Keratinocyte (primary cell): ENCODE data around the gene DBF4. TPM values are rescaled to one million over a fixed set of nuclear protein-coding genes. Genes with fewer than 3 reads are reported as not detected.

Source experiments
- DNase-seq: peaks from one replicate; pipeline ENCODE4 v3.0.0-alpha.2; 2011; ENCODE audit warnings: low read depth, missing footprints, low spot score
- FAIRE-seq: peaks from 2 replicates; lab custom pipeline; 2011; peaks lifted over from hg19 to GRCh38; lab: Jason Lieb, UNC
- H2AFZ ChIP-seq: 2 replicates; pipeline ENCODE4 v1.6.0; 2012; ENCODE audit warnings: low read length, control low read depth, inconsistent platforms; ENCODE audit not compliant: control insufficient read depth
- H3K27ac ChIP-seq: 2 replicates; pipeline ENCODE4 v1.5.1; 2011; ENCODE audit warnings: low read length; ENCODE audit not compliant: control insufficient read depth, insufficient read depth
- H3K27me3 ChIP-seq: 3 replicates; pipeline ENCODE4 v1.6.0; 2011; ENCODE audit warnings: low read length; ENCODE audit not compliant: control insufficient read depth, insufficient read depth; ENCODE audit errors: extremely low read depth
- H3K36me3 ChIP-seq, 2 experiments: 2 replicates in 1 of 2; 3 replicates in 1 of 2; pipeline ENCODE4 v1.5.1; 2011; ENCODE audit warnings: low read length in 2 of 2, mild to moderate bottlenecking in 1 of 2; ENCODE audit not compliant: control insufficient read depth in 2 of 2, insufficient read depth in 2 of 2; ENCODE audit errors: extremely low read depth in 1 of 2
- H3K4me1 ChIP-seq: 3 replicates; pipeline ENCODE4 v1.5.1; 2011; ENCODE audit warnings: low read length; ENCODE audit not compliant: control insufficient read depth, insufficient read depth; ENCODE audit errors: extremely low read depth
- H3K4me2 ChIP-seq: 3 replicates; pipeline ENCODE4 v1.6.0; 2011; ENCODE audit warnings: low read depth, low read length; ENCODE audit not compliant: control insufficient read depth, insufficient read depth; ENCODE audit errors: extremely low read depth
- H3K4me3 ChIP-seq, 3 experiments: fragments of 200-600 bp in 1 of 3; sonication (generic) in 1 of 3; 2 replicates in 2 of 3; 3 replicates in 1 of 3; pipeline ENCODE4 v1.5.1; 2011 to 2016; ENCODE audit warnings: low read length in 3 of 3, mild to moderate bottlenecking in 3 of 3, control low read depth in 2 of 3, inconsistent platforms in 1 of 3, low read depth in 1 of 3, mixed read lengths in 1 of 3, mixed run types in 1 of 3, moderate library complexity in 1 of 3; ENCODE audit not compliant: control insufficient read depth in 2 of 3, insufficient read depth in 2 of 3; ENCODE audit errors: extremely low read depth in 1 of 3
- H3K79me2 ChIP-seq: 2 replicates; pipeline ENCODE4 v1.6.0; 2012; ENCODE audit warnings: low read length; ENCODE audit not compliant: control insufficient read depth, insufficient read depth
- H3K9ac ChIP-seq: 3 replicates; pipeline ENCODE4 v1.6.0; 2011; ENCODE audit warnings: low read length; ENCODE audit not compliant: control insufficient read depth, insufficient read depth; ENCODE audit errors: extremely low read depth
- H3K9me1 ChIP-seq: 3 replicates; pipeline ENCODE4 v1.6.0; 2011; ENCODE audit warnings: low read length; ENCODE audit not compliant: control insufficient read depth, insufficient read depth; ENCODE audit errors: extremely low read depth
- H3K9me3 ChIP-seq: 2 replicates; pipeline ENCODE4 v1.5.1; 2012; ENCODE audit warnings: low read depth, low read length; ENCODE audit not compliant: control insufficient read depth
- H4K20me1 ChIP-seq: 3 replicates; pipeline ENCODE4 v1.6.0; 2011; ENCODE audit warnings: low read length; ENCODE audit not compliant: control insufficient read depth, insufficient read depth; ENCODE audit errors: extremely low read depth
- EZH2 ChIP-seq: IDR thresholded peaks from one replicate; pipeline ENCODE4 v1.6.1; 2012; ENCODE audit warnings: inconsistent platforms, mild to moderate bottlenecking, low read length, moderate library complexity
- dilution Hi-C: fragments of 300-500 bp; cut with MboI; formaldehyde crosslinking; loops from one replicate; pipeline ENCODE4 v1.7.0; 2020; ENCODE audit warnings: low sequenced_read_pairs; ENCODE audit not compliant: extremely low pct_ligation_motif_present
- polyA plus RNA-seq, 5 experiments: library from polyadenylated mRNA; depleted of rRNA in 3 of 5; stranded (reverse) in 3 of 5; stranded (forward) in 1 of 5; unstranded in 1 of 5; fragments of >200 nt; gene quantifications; 1 replicate in 1 of 5; 2 replicates in 3 of 5; 3 replicates in 1 of 5; pipeline versions ENCODE4 v1.2.1 to v1.2.3, GENCODE V29; 2011 to 2012; ENCODE audit warnings: missing spikeins in 2 of 5, low read depth in 1 of 5, low replicate concordance in 1 of 5
- TF ChIP-seq, protein P1 (sequence below), 3 experiments: IDR thresholded peaks in 1 of 3; conservative IDR thresholded peaks in 1 of 3; optimal IDR thresholded peaks in 1 of 3; 2 replicates in 2 of 3; 3 replicates in 1 of 3; pipeline versions ENCODE3 to v1.5.1; 2011; ENCODE audit warnings: low read length in 3 of 3, mild to moderate bottlenecking in 3 of 3, moderate library complexity in 2 of 3, control low read depth in 1 of 3, inconsistent platforms in 1 of 3; ENCODE audit not compliant: insufficient read depth in 2 of 3; ENCODE audit errors: extremely low read depth in 1 of 3

DBF4 gene
- polyA plus RNA-seq, 1 donor (not counting 4 experiments of a cell fraction or from before 2014, with no cell fraction given) = 12.5 TPM

DNA sequence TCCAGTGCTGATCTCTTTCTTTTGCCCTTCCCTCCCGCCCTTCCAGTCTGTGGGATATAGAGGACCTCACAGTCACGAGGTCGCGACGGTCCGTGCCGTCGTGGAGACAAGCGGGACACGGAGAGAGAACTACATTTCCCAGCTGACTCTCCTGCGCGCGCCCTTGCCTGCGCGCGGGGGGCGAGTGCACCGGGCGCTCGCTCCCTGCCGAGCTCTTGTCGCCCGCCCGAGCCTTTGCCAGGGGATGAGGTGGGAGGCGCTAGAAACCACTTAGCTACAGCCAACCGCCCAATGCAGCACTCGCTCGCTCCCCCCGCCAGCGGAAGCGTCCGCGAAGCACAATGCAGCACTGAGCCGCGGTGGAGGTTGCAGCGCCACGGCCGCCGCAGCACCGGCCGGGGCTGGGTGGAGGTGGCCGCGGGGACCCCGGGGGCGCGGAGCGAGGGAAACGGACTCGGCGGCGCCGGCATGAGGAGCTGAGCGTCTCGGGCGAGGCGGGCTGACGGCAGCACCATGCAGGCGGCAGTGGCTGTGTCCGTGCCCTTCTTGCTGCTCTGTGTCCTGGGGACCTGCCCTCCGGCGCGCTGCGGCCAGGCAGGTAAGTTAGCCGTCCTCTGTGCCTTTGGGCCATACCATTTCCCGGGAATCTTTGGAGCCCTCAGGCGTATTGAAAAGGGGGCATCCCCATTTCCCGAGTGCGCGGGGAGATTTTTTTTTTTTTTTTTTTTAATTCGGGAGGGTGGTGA, 57.8 kb downstream of the DBF4 start, which contains the start of gene ADAM22:
Gene ADAM22, plus strand, starts transcription at position 299 of the 746 bp plus-strand sequence. Its CDS starts 215 bp downstream, at position 514.
- Histone ChIP-seq H3K4me2 (peak within 1 kb of the TSS; percentile 82), H3K4me1 (no peaks in the 10 kb centered on the region), H4K20me1 (no peaks in the 10 kb centered on the region), H3K27me3 (peaks cover 14% of the 10 kb centered on the region), H3K9me3 (no peaks in the 10 kb centered on the region), H3K36me3 (no peaks in the 10 kb centered on the region), H3K4me3 (peak within 1 kb of the TSS; percentile 27 to 64 (median 57)), H3K9ac (no peak within 1 kb of the TSS), H3K9me1 (no peaks in the 10 kb centered on the region), H3K27ac (no peak within 1 kb of the TSS), H2AFZ (peak within 1 kb of the TSS; percentile 56), H3K79me2 (no peaks in the 10 kb centered on the region)
- FAIRE-seq (no peak), DNase-seq (no peak)
- dilution Hi-C loops = no loop called here
- TF ChIP-seq, protein P1, sequence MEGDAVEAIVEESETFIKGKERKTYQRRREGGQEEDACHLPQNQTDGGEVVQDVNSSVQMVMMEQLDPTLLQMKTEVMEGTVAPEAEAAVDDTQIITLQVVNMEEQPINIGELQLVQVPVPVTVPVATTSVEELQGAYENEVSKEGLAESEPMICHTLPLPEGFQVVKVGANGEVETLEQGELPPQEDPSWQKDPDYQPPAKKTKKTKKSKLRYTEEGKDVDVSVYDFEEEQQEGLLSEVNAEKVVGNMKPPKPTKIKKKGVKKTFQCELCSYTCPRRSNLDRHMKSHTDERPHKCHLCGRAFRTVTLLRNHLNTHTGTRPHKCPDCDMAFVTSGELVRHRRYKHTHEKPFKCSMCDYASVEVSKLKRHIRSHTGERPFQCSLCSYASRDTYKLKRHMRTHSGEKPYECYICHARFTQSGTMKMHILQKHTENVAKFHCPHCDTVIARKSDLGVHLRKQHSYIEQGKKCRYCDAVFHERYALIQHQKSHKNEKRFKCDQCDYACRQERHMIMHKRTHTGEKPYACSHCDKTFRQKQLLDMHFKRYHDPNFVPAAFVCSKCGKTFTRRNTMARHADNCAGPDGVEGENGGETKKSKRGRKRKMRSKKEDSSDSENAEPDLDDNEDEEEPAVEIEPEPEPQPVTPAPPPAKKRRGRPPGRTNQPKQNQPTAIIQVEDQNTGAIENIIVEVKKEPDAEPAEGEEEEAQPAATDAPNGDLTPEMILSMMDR (optimal IDR thresholded peaks at IDR 0.05 in 1 of 3, IDR thresholded peaks at IDR 0.05 in 1 of 3, conservative IDR thresholded peaks at IDR 0.05 in 1 of 3; ENCODE audit: extremely low read depth in 1 of 3, insufficient read depth in 2 of 3, low read length in 3 of 3) = peak in 1 of 3 experiments; percentile 7
- no peak for TF ChIP-seq EZH2

DNA sequence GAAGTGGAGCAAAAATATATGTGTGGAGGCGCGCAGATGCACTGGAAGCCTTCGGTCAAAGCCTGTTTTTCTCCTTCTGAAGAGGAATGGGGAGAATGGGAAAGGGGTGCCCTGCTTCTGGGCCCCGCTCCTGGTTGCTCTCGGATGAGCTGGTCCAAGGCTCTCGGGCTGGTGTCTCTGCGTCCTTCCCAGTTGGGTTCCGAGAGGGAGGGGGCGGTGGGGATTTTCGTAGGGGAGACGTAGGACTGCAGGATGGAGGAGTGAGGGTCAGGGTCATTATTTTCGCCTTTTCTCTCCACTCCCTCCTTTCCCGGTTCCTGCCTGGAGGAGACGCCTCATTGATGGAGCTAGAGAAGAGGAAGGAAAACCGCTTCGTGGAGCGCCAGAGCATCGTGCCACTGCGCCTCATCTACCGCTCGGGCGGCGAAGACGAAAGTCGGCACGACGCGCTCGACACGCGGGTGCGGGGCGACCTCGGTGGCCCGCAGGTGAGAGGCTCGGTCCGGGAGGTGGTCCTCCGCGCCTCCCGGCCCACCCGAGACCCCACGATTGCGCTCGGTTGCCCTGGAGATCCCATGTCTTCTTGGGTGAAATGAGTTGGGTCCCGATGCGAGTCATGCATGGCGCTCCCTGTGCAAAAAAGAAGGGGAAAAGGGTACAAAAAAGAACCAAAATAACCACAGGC, 58.5 kb downstream of the DBF4 start:
- Histone ChIP-seq H3K9me1 (no peaks in the 10 kb centered on the region), H3K9me3 (no peaks in the 10 kb centered on the region), H4K20me1 (no peaks in the 10 kb centered on the region), H3K79me2 (no peaks in the 10 kb centered on the region), H3K27me3 (peaks cover 14% of the 10 kb centered on the region), H3K4me3 (peak overlapping the region; percentile 27 to 64 (median 57)), H3K36me3 (no peaks in the 10 kb centered on the region), H3K4me1 (no peaks in the 10 kb centered on the region), H3K4me2 (peak overlapping the region; percentile 82), H3K9ac (no peak overlapping the region), H3K27ac (no peak overlapping the region), H2AFZ (no peak overlapping the region)
- TF ChIP-seq, protein P1 (optimal IDR thresholded peaks at IDR 0.05 in 1 of 3, IDR thresholded peaks at IDR 0.05 in 1 of 3, conservative IDR thresholded peaks at IDR 0.05 in 1 of 3; ENCODE audit: extremely low read depth in 1 of 3, insufficient read depth in 2 of 3, low read length in 3 of 3) = no peak
- TF ChIP-seq EZH2 = peak; percentile 64
- DNase-seq (no peak), FAIRE-seq (no peak)
- dilution Hi-C loops = no loop called here
